Gastroesophageal sphincter (tissue), 3 donors: Measurements from ENCODE around the gene KRT82.

Experiments
- CTCF ChIP-seq, 4 experiments: fragments of 200-600 bp in 2 of 4; fragments of 450-650 bp in 2 of 4; sonication (generic) in 1 of 4; IDR thresholded peaks; one replicate each; pipeline ENCODE4 v1.5.1; 2017 to 2019; ENCODE audit warnings: antibody characterized with exemption in 4 of 4, mild to moderate bottlenecking in 2 of 4, moderate library complexity in 2 of 4
- EP300 ChIP-seq: sonication (generic); formaldehyde crosslinking; IDR thresholded peaks from one replicate; pipeline ENCODE4 v1.6.1; 2017; ENCODE audit warnings: antibody characterized with exemption, mild to moderate bottlenecking
- POLR2A ChIP-seq, 2 donors: fragments of 450-650 bp; IDR thresholded peaks; one replicate each; pipeline ENCODE4 v1.6.1; 2017; ENCODE audit warnings: antibody characterized with exemption in 2 of 2, mild to moderate bottlenecking in 2 of 2, moderate library complexity in 1 of 2
- POLR2AphosphoS5 ChIP-seq: sonication (generic); formaldehyde crosslinking; IDR thresholded peaks from one replicate; pipeline ENCODE4 v1.6.1; 2017; ENCODE audit warnings: antibody characterized with exemption

GRCh38 chr12:52416795-52417194, 10.7 kb upstream of the KRT82 start:
- TF ChIP-seq CTCF (IDR thresholded peaks at IDR 0.05) (no peak), POLR2A (IDR thresholded peaks at IDR 0.05) (no peak), EP300 (no peak), POLR2AphosphoS5 (no peak)
